IPS-15b (cell line): ENCODE data around the gene IGFL4.

Source experiments
- H3K27me3 ChIP-seq: one replicate; pipeline ENCODE4 v1.6.1; 2013; ENCODE audit warnings: low read length; ENCODE audit not compliant: control insufficient read depth, insufficient read depth
- H3K36me3 ChIP-seq: one replicate; pipeline ENCODE4 v1.6.1; 2013; ENCODE audit warnings: low read length; ENCODE audit not compliant: control insufficient read depth, insufficient read depth
- H3K4me1 ChIP-seq: one replicate; pipeline ENCODE4 v1.6.1; 2013; ENCODE audit warnings: mild to moderate bottlenecking, low read length; ENCODE audit not compliant: control insufficient read depth, insufficient read depth
- H3K4me3 ChIP-seq: one replicate; pipeline ENCODE4 v1.5.1; 2013; ENCODE audit warnings: low read depth, low read length
- H3K9ac ChIP-seq: one replicate; pipeline ENCODE4 v1.6.1; 2013; ENCODE audit warnings: low read depth, mild to moderate bottlenecking, low read length
- H3K9me3 ChIP-seq: one replicate; pipeline ENCODE4 v1.6.1; 2013; ENCODE audit warnings: mild to moderate bottlenecking, low read length; ENCODE audit not compliant: control insufficient read depth, insufficient read depth

IGFL4 gene

GRCh38 chr19:46017874-46018675 is 22.7 kb downstream of the IGFL4 start:
- no peak overlapping the region for H3K9ac ChIP-seq
- no peaks in the 10 kb centered on the region for H3K9me3 ChIP-seq
- H3K4me1 ChIP-seq: peaks cover 8% of the 10 kb centered on the region
- H3K36me3 ChIP-seq: peaks cover 10% of the 10 kb centered on the region
- no peak overlapping the region for H3K4me3 ChIP-seq
- peaks cover 20% of the 10 kb centered on the region for H3K27me3 ChIP-seq

DNA sequence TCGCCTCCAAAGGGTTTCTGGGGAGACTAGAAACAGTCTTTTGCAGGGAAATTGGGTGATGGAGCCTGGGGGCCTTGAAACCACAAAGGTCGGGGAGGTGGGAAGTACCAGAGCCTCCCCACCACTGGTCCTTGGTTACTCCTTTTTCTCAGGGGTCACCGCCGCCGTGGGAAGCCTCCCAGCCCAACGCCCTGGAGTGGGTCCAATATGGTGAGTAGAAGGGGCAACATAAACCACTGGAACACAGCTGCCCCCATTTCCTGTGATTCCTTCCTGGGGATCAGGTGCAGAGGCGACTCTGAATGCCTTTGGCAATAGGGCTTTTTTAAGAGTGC is 23.7 kb downstream of the IGFL4 start:
- Histone ChIP-seq H3K9me3 (no peaks in the 10 kb centered on the region), H3K4me1 (peaks cover 8% of the 10 kb centered on the region), H3K9ac (no peak overlapping the region), H3K4me3 (no peak overlapping the region), H3K36me3 (peaks cover 10% of the 10 kb centered on the region), H3K27me3 (peaks cover 20% of the 10 kb centered on the region)

- Histone ChIP-seq H3K9ac (no peak overlapping the region), H3K4me3 (peak overlapping the region; percentile 72), H3K27me3 (peaks cover 20% of the 10 kb centered on the region)
These were observed 24.2 kb downstream of the IGFL4 start for GRCh38 chr19:46016426-46017094.

DNA sequence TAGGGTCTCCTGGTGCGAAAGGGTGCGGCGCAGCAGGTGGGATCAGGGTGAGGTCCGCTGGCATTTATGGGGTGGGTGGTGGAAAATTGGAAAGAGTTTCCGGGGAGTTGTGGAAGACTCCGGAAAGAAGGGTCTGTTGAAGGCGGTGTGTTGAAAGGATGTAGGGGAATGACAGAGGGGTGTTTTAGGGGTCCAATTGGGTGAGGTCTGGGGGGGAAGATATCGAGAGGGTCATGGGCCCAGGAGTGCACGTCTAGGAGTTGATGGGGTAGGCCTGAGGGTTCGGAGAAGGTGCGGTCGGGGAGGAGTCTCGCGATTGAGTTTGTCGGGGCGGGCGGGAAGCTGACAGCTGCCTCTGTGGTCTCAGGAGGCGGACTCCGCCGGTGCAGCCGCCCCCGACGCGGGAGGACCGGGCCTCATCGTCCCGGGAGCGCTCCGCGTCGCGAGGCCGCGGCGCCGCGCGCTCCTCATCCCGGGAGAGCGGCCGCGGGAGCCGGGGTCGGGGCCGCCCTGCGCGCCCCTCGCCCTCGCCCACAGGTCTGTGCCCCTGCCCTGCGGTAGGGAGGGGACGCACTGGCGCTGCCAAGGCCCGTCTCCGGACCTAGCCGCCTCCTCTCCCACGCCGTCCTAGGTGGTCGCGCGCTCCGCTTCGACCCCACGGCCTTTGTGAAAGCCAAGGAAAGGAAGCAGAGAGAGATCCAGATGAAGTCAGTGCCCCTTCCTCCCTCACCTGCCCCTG is 24.9 kb downstream of the IGFL4 start:
- peaks cover 4% of the 10 kb centered on the region for H3K4me1 ChIP-seq
- H3K4me3 ChIP-seq: peak overlapping the region; percentile 72
- peaks cover 10% of the 10 kb centered on the region for H3K36me3 ChIP-seq
- H3K27me3 ChIP-seq: peaks cover 20% of the 10 kb centered on the region
- no peak overlapping the region for H3K9ac ChIP-seq
- H3K9me3 ChIP-seq: no peaks in the 10 kb centered on the region

More at GRCh38 chr19:46016426-46017094, 24.2 kb downstream of the IGFL4 start:
- no peaks in the 10 kb centered on the region for H3K9me3 ChIP-seq
- peaks cover 4% of the 10 kb centered on the region for H3K4me1 ChIP-seq
- peaks cover 10% of the 10 kb centered on the region for H3K36me3 ChIP-seq

- H3K36me3 ChIP-seq: peaks cover 10% of the 10 kb centered on the region
- H3K9me3 ChIP-seq: no peaks in the 10 kb centered on the region
- peaks cover 20% of the 10 kb centered on the region for H3K27me3 ChIP-seq
- no peak overlapping the region for H3K9ac ChIP-seq
- peak overlapping the region; percentile 72 for H3K4me3 ChIP-seq
- H3K4me1 ChIP-seq: peaks cover 4% of the 10 kb centered on the region
These were observed 25.7 kb downstream of the IGFL4 start for GRCh38 chr19:46014941-46015686.

DNA sequence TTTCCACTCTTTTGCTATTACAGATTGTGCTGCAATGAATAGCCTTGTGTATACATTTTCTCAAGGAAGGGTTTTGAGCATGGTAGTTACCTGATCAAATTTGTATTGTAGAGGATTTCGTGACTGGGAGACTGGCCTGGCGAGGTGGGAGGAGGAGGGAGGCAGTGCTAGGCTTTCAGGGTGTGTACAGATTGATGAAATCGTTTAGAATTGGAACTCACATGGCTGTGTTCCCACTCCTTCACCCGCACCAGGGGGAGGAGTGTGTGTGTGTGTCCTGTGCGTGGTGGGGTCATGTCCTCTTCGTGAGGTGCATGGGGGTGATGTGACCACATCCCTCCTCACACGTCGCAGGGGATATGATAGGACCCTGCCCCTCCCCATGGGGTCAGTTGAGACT is 26.3 kb downstream of the IGFL4 start:
- H3K9ac ChIP-seq: no peak overlapping the region
- peak overlapping the region; percentile 66 for H3K4me3 ChIP-seq
- H3K4me1 ChIP-seq: peaks cover 4% of the 10 kb centered on the region
- no peaks in the 10 kb centered on the region for H3K9me3 ChIP-seq
- peaks cover 8% of the 10 kb centered on the region for H3K36me3 ChIP-seq
- H3K27me3 ChIP-seq: peaks cover 20% of the 10 kb centered on the region

- Histone ChIP-seq H3K9me3 (no peaks in the 10 kb centered on the region), H3K4me3 (no peak overlapping the region), H3K27me3 (peaks cover 8% of the 10 kb centered on the region), H3K36me3 (no peaks in the 10 kb centered on the region), H3K4me1 (peaks cover 4% of the 10 kb centered on the region), H3K9ac (no peak overlapping the region)
These were observed 31.0 kb downstream of the IGFL4 start for GRCh38 chr19:46009530-46010510.

GRCh38 chr19:46006411-46006810 is 34.4 kb downstream of the IGFL4 start:
- Histone ChIP-seq H3K9me3 (no peaks in the 10 kb centered on the region), H3K4me3 (no peak overlapping the region), H3K36me3 (peaks cover 3% of the 10 kb centered on the region)

DNA sequence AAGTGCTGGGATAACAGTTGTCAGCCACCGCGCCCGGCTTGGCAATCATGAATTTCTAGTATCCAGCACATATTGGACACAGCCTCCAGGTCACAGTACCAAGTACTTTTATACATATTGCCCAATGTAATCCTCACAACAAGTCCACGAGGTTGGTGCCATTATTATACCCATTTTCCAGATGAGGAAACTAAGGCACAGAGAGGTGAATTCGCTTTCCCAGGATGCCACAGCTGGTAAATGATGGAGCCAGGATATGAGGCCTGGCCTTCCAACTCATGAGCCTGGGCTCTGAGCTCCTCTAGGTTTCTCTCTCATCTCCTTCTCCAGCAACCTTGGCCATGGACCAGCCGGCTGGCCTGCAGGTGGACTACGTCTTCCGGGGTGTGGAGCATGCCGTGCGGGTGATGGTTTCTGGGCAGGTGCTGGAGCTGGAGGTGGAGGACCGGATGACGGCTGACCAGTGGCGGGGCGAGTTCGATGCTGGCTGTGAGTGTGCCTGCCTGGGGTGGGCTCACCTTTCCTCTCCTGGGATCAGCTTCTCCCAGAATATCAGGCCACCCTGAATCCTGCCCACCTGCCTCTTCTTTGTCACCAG is 38.0 kb downstream of the IGFL4 start:
- no peaks in the 10 kb centered on the region for H3K4me1 ChIP-seq
- peak overlapping the region; percentile 24 for H3K9ac ChIP-seq
- H3K9me3 ChIP-seq: no peaks in the 10 kb centered on the region
- peaks cover 3% of the 10 kb centered on the region for H3K36me3 ChIP-seq
- H3K4me3 ChIP-seq: no peak overlapping the region
- no peaks in the 10 kb centered on the region for H3K27me3 ChIP-seq

More at GRCh38 chr19:46006411-46006810, 34.4 kb downstream of the IGFL4 start:
- H3K4me1 ChIP-seq: no peaks in the 10 kb centered on the region
- no peaks in the 10 kb centered on the region for H3K27me3 ChIP-seq
- H3K9ac ChIP-seq: no peak overlapping the region

GRCh38 chr19:46000491-46001246 is 40.1 kb downstream of the IGFL4 start:
- Histone ChIP-seq H3K4me3 (peak overlapping the region; percentile 83), H3K9me3 (no peaks in the 10 kb centered on the region), H3K36me3 (peaks cover 3% of the 10 kb centered on the region), H3K27me3 (no peaks in the 10 kb centered on the region), H3K9ac (no peak overlapping the region), H3K4me1 (no peaks in the 10 kb centered on the region)
